GM21390 (cell line): ENCODE measurements around the gene KCNH4.

Source experiments
- ATAC-seq: cut with Tn5 transposase; IDR thresholded peaks from one replicate; pipeline ENCODE4 v1.9.1; 2021; ENCODE audit not compliant: unreplicated experiment

KCNH4 gene

GRCh38 chr17:42119301-42119700 lies 61.6 kb downstream of the KCNH4 start:
- ATAC-seq, result no peak

- no peak for ATAC-seq
Observed at GRCh38 chr17:42118545-42118944, 62.4 kb downstream of the KCNH4 start.

- ATAC-seq, result no peak
Observed at GRCh38 chr17:42118126-42118510, 62.8 kb downstream of the KCNH4 start.

- no peak for ATAC-seq
Observed at GRCh38 chr17:42117397-42118125, 63.4 kb downstream of the KCNH4 start.

GRCh38 chr17:42116705-42117396 lies 64.1 kb downstream of the KCNH4 start:
- ATAC-seq, result no peak

- no peak for ATAC-seq
Observed at GRCh38 chr17:42114118-42114517, 66.8 kb downstream of the KCNH4 start.

GRCh38 chr17:42113293-42114069 lies 67.5 kb downstream of the KCNH4 start:
- no peak for ATAC-seq

GRCh38 chr17:42112552-42113176 lies 68.3 kb downstream of the KCNH4 start, which contains the start of gene DHX58:
Gene DHX58, minus strand, starts transcription at chr17:42112714. Its CDS starts 822 bp downstream, at chr17:42111892.
- ATAC-seq, result peak; percentile 57

GRCh38 chr17:42111871-42112551 lies 68.9 kb downstream of the KCNH4 start:
- ATAC-seq, result no peak

GRCh38 chr17:42111265-42111636 lies 69.7 kb downstream of the KCNH4 start:
- ATAC-seq, result no peak

GRCh38 chr17:42110301-42111264 lies 70.4 kb downstream of the KCNH4 start:
- no peak for ATAC-seq

GRCh38 chr17:42109086-42109485 lies 71.9 kb downstream of the KCNH4 start:
- ATAC-seq, result no peak

GRCh38 chr17:42107597-42108576 lies 73.1 kb downstream of the KCNH4 start:
- ATAC-seq, result no peak

- no peak for ATAC-seq
Observed at GRCh38 chr17:42107124-42107523, 73.8 kb downstream of the KCNH4 start.
